WTC11 (cell line): ENCODE data around the gene MRPL52.

Source experiments
- ARID4B ChIP-seq: sonication (generic); formaldehyde crosslinking; IDR thresholded peaks from 2 replicates; pipeline ENCODE4 v1.8.0; 2023; ENCODE audit warnings: missing genetic modification reagents, mild to moderate bottlenecking, borderline replicate concordance
- ATF2 ChIP-seq: sonication (generic); formaldehyde crosslinking; IDR thresholded peaks from 2 replicates; pipeline ENCODE4 v1.8.1; 2022; ENCODE audit warnings: low read depth, missing genetic modification reagents, borderline replicate concordance
- CBFB ChIP-seq: sonication (generic); formaldehyde crosslinking; IDR thresholded peaks from 2 replicates; pipeline ENCODE4 v1.8.1; 2022; ENCODE audit warnings: mild to moderate bottlenecking, low read depth, missing genetic modification reagents
- FOXP1 ChIP-seq: sonication (generic); formaldehyde crosslinking; IDR thresholded peaks from 2 replicates; pipeline ENCODE4 v1.8.0; 2022; ENCODE audit warnings: missing genetic modification reagents, mild to moderate bottlenecking, moderate library complexity, borderline replicate concordance
- IRF2 ChIP-seq: sonication (generic); formaldehyde crosslinking; IDR thresholded peaks from 2 replicates; pipeline ENCODE4 v1.8.0; 2022; ENCODE audit warnings: low read depth, missing genetic modification reagents, borderline replicate concordance
- SMAD3 ChIP-seq: sonication (generic); formaldehyde crosslinking; IDR thresholded peaks from 2 replicates; pipeline ENCODE4 v1.8.0; 2022; ENCODE audit warnings: missing genetic modification reagents, mild to moderate bottlenecking, borderline replicate concordance
- ZNF423 ChIP-seq: fragments of 250-450 bp; sonication (Bioruptor Pico); IDR thresholded peaks from 2 replicates; pipeline ENCODE4 v2.1.2; 2022; ENCODE audit warnings: mild to moderate bottlenecking, moderate library complexity
- TF ChIP-seq, protein P1 (sequence below): fragments of 200-600 bp; IDR thresholded peaks from 2 replicates; pipeline ENCODE4 v1.8.0; 2022; ENCODE audit warnings: antibody characterized with exemption
- TF ChIP-seq, protein P2 (sequence below): sonication (generic); formaldehyde crosslinking; IDR thresholded peaks from 2 replicates; pipeline ENCODE4 v1.8.0; 2022; ENCODE audit warnings: mild to moderate bottlenecking, missing genetic modification reagents
- TF ChIP-seq, protein P3 (sequence below): sonication (generic); formaldehyde crosslinking; IDR thresholded peaks from 2 replicates; pipeline ENCODE4 v1.8.0; 2022; ENCODE audit warnings: mild to moderate bottlenecking, missing genetic modification reagents

DNA sequence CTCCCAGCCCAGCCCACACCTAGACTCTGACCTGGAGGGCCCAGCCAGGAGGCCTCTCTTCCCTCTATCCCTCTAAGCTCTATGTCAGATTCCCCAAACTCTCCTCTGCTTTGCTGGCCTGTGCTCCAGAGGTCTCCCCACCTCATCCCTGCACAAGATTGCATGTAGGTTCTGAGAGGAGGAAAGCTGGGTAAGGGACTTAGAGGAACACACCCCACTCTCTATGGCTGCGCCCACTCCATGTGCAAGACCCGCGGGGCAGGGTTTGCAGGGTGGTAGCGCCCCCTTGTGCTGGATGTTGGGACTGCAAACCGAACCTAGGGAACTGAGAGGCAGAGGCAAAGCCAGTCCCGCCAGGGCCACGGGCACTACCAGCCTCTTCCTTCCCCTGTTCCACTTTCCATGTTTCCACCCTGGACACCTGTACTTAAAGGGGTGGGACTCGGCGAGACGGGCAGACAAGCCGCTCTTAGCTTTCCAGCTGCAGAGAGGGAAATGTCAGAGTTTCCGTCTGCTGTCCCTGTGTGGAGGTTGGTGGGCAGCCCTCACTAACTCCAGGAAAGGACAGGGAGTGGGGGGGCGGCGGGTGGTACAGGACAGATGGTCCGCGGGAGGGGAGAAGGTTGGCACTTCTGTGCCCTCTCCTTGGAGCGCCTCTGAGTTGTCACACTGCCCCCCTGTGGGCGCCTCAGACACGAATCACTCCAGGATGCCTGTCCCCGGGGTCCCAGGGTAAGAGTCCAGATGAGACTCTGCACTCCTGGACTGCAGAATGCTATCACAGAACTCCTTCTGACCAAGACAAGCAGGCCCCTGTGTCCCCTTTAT, 23.5 kb downstream of the MRPL52 start:
- TF ChIP-seq, protein P1, sequence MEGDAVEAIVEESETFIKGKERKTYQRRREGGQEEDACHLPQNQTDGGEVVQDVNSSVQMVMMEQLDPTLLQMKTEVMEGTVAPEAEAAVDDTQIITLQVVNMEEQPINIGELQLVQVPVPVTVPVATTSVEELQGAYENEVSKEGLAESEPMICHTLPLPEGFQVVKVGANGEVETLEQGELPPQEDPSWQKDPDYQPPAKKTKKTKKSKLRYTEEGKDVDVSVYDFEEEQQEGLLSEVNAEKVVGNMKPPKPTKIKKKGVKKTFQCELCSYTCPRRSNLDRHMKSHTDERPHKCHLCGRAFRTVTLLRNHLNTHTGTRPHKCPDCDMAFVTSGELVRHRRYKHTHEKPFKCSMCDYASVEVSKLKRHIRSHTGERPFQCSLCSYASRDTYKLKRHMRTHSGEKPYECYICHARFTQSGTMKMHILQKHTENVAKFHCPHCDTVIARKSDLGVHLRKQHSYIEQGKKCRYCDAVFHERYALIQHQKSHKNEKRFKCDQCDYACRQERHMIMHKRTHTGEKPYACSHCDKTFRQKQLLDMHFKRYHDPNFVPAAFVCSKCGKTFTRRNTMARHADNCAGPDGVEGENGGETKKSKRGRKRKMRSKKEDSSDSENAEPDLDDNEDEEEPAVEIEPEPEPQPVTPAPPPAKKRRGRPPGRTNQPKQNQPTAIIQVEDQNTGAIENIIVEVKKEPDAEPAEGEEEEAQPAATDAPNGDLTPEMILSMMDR, result peak; percentile 100
- TF ChIP-seq, protein P2, sequence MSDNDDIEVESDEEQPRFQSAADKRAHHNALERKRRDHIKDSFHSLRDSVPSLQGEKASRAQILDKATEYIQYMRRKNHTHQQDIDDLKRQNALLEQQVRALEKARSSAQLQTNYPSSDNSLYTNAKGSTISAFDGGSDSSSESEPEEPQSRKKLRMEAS, result peak; percentile 68; the same call in 1 of the 2 replicates
- TF ChIP-seq FOXP1 (CRISPR knock-in tag), result no peak
- no peak for TF ChIP-seq ATF2 (CRISPR knock-in tag)
- no peak for TF ChIP-seq ARID4B (CRISPR knock-in tag)
- TF ChIP-seq IRF2 (CRISPR knock-in tag), result no peak
- TF ChIP-seq, protein P3, sequence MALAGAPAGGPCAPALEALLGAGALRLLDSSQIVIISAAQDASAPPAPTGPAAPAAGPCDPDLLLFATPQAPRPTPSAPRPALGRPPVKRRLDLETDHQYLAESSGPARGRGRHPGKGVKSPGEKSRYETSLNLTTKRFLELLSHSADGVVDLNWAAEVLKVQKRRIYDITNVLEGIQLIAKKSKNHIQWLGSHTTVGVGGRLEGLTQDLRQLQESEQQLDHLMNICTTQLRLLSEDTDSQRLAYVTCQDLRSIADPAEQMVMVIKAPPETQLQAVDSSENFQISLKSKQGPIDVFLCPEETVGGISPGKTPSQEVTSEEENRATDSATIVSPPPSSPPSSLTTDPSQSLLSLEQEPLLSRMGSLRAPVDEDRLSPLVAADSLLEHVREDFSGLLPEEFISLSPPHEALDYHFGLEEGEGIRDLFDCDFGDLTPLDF (CRISPR knock-in tag), result no peak
- no peak for TF ChIP-seq SMAD3
- TF ChIP-seq CBFB (CRISPR knock-in tag), result no peak
- peak; percentile 53; the same call in 1 of the 2 replicates for TF ChIP-seq ZNF423 (CRISPR knock-in tag)
